Measurements from ENCODE around the gene LRFN3.

GRCh38 chr19:35963514-35963913 is 27.3 kb downstream of the LRFN3 start:
- no peak for TF ChIP-seq ZNF274 (IDR thresholded peaks at IDR 0.05; ENCODE audit: low read depth, low read length)
- TF ChIP-seq YY1 (IDR thresholded peaks at IDR 0.05; ENCODE audit: insufficient read depth, insufficient read length) = no peak
- TF ChIP-seq SUZ12 (IDR thresholded peaks at IDR 0.05; ENCODE audit: extremely low read depth, insufficient read depth, insufficient read length) = no peak
